DND-41 (cell line): ENCODE data around the gene HCAR2.
"Not testable (repeated sequence)": the region's sequence is repeated elsewhere in the genome, so short reads cannot be mapped to it uniquely, and the experiment has no call there.

ENCODE experiments used
- ATAC-seq: fragments of 200-7000 bp; cut with Tn5 transposase; 3 replicates; pipeline ENCODE4 v1.9.1; 2021; ENCODE audit warnings: low read depth; ENCODE audit not compliant: insufficient read depth
- DNase-seq: peaks from one replicate; pipeline ENCODE4 v3.0.0-alpha.2; 2020
- H2AFZ ChIP-seq: 2 replicates; pipeline ENCODE4 v1.6.0; 2012; ENCODE audit warnings: low read depth, low read length
- H3K27ac ChIP-seq: 2 replicates; pipeline ENCODE4 v1.5.1; 2012; ENCODE audit warnings: low read length, inconsistent platforms
- H3K27me3 ChIP-seq: fragments of 200-600 bp; sonication (generic); 2 replicates; pipeline ENCODE4 v1.6.0; 2012; ENCODE audit warnings: low read length, mild to moderate bottlenecking, inconsistent platforms; ENCODE audit not compliant: insufficient read depth, poor library complexity
- H3K36me3 ChIP-seq: 2 replicates; pipeline ENCODE4 v1.5.1; 2012; ENCODE audit warnings: low read length, inconsistent platforms; ENCODE audit not compliant: insufficient read depth
- H3K4me1 ChIP-seq: 2 replicates; pipeline ENCODE4 v1.5.1; 2012; ENCODE audit warnings: mild to moderate bottlenecking, low read length; ENCODE audit not compliant: insufficient read depth
- H3K4me2 ChIP-seq: 2 replicates; pipeline ENCODE4 v1.6.0; 2012; ENCODE audit warnings: mild to moderate bottlenecking, moderate library complexity, low read length, inconsistent platforms; ENCODE audit not compliant: insufficient read depth
- H3K4me3 ChIP-seq, 2 experiments: fragments of 200-600 bp in 1 of 2; shearing (Covaris generic) in 1 of 2; 2 replicates each; pipeline ENCODE4 v1.5.1; 2012 to 2016; ENCODE audit warnings: inconsistent platforms in 2 of 2, low read length in 2 of 2, mild to moderate bottlenecking in 2 of 2, low read depth in 1 of 2, moderate library complexity in 1 of 2
- H3K79me2 ChIP-seq: 2 replicates; pipeline ENCODE4 v1.6.0; 2012; ENCODE audit warnings: low read length, inconsistent platforms; ENCODE audit not compliant: insufficient read depth
- H3K9ac ChIP-seq: 2 replicates; pipeline ENCODE4 v1.6.0; 2012; ENCODE audit warnings: low read depth, mild to moderate bottlenecking, inconsistent platforms, low read length, moderate library complexity
- H3K9me3 ChIP-seq: 2 replicates; pipeline ENCODE4 v1.5.1; 2012; ENCODE audit warnings: low read length, moderate library complexity, mild to moderate bottlenecking, inconsistent platforms; ENCODE audit not compliant: insufficient read depth, severe bottlenecking
- H4K20me1 ChIP-seq: 2 replicates; pipeline ENCODE4 v1.6.0; 2012; ENCODE audit warnings: low read length; ENCODE audit not compliant: insufficient read depth
- EZH2 ChIP-seq: IDR thresholded peaks from 3 replicates; pipeline ENCODE4 v1.6.1; 2012; ENCODE audit warnings: borderline replicate concordance, low read depth, mild to moderate bottlenecking, moderate library complexity, low read length, inconsistent platforms; ENCODE audit not compliant: severe bottlenecking
- TF ChIP-seq, protein P1 (sequence below): IDR thresholded peaks from 2 replicates; pipeline ENCODE4 v1.5.1; 2012; ENCODE audit warnings: borderline replicate concordance, low read length, moderate library complexity, mild to moderate bottlenecking; ENCODE audit not compliant: poor library complexity, severe bottlenecking; ENCODE audit errors: extremely low read depth

The HCAR2 gene

DNA sequence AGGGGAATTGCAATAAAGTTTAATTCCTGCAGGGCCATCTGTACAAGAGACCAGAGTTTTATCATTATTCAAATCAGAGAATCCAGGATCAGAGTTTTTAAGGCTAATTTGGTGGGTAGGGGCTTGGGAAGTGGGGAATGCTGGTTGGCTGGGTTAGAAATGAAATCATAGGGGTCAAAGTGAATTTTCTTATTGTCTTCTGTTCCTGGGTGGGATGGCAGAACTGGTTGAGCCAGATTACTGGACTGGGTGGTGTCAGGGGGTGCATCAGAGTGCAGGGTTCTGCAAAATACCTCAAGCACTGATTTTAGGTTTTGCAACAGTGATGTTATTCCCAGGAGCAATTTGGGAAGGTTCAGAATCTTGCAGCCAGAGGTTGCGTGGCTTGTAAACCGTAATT lies 6.2 kb downstream of the HCAR2 start:
- not testable (repeated sequence) for H3K27me3 ChIP-seq, H3K79me2 ChIP-seq, H3K4me2 ChIP-seq, DNase-seq, H4K20me1 ChIP-seq, H3K9me3 ChIP-seq, H3K27ac ChIP-seq, H3K4me1 ChIP-seq, H3K4me3 ChIP-seq, H3K36me3 ChIP-seq, ATAC-seq, H3K9ac ChIP-seq, H2AFZ ChIP-seq

DNA sequence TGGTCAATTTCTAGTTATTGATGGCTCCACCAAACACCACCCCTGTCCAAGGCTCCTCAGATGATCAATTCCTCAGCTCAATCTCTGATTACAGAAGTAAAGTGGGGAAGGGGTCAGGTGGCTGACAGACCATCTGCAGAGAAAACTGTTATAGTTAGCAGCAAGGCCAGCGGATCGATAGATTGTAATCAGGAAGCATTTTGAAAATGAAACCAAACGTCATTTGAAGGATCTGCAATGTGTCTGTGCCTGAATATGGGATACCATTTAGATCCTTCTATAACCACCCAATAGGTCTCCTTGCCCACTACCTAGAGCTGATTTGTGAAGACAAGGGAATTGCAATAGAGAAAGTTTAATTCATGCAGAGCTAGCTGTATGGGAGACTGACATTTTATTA lies 11.6 kb downstream of the HCAR2 start:
- Histone ChIP-seq H3K27ac (no peak overlapping the region), H3K4me1 (no peaks in the 10 kb centered on the region), H4K20me1 (no peaks in the 10 kb centered on the region), H3K9me3 (no peaks in the 10 kb centered on the region), H2AFZ (peak overlapping the region; percentile 52; the same call in 1 of the 2 replicates), H3K27me3 (no peaks in the 10 kb centered on the region), H3K4me2 (peak overlapping the region; percentile 41; the same call in 1 of the 2 replicates), H3K9ac (no peak overlapping the region), H3K36me3 (no peaks in the 10 kb centered on the region), H3K4me3 (no peak overlapping the region), H3K79me2 (no peaks in the 10 kb centered on the region)
- TF ChIP-seq, protein P1, sequence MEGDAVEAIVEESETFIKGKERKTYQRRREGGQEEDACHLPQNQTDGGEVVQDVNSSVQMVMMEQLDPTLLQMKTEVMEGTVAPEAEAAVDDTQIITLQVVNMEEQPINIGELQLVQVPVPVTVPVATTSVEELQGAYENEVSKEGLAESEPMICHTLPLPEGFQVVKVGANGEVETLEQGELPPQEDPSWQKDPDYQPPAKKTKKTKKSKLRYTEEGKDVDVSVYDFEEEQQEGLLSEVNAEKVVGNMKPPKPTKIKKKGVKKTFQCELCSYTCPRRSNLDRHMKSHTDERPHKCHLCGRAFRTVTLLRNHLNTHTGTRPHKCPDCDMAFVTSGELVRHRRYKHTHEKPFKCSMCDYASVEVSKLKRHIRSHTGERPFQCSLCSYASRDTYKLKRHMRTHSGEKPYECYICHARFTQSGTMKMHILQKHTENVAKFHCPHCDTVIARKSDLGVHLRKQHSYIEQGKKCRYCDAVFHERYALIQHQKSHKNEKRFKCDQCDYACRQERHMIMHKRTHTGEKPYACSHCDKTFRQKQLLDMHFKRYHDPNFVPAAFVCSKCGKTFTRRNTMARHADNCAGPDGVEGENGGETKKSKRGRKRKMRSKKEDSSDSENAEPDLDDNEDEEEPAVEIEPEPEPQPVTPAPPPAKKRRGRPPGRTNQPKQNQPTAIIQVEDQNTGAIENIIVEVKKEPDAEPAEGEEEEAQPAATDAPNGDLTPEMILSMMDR: no peak
- no peak for TF ChIP-seq EZH2
- DNase-seq (no peak), ATAC-seq (no peak)

DNA sequence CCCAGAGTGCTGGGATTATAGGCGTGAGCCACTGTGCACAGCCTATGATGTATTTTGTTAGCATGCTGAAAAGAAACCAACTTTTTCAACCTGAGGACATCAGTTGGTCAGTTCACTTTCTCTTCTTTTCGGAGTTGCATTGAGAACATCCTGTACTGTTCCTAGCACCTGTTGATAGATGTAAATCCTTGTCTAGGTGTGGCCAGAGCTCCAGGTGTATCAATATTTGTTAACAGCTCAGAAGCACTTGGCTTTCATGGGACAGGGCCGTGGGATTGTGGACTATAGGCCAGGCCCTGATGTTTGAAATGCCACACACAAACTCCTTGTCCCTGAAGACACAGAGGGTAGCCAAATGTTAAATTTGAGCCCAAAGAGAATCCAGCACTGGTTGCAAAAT lies 14.9 kb downstream of the HCAR2 start:
- H2AFZ ChIP-seq: no peak overlapping the region
- H3K4me1 ChIP-seq: no peaks in the 10 kb centered on the region
- H3K9me3 ChIP-seq: no peaks in the 10 kb centered on the region
- H3K79me2 ChIP-seq: no peaks in the 10 kb centered on the region
- H4K20me1 ChIP-seq: no peaks in the 10 kb centered on the region
- ATAC-seq (no peak), DNase-seq (no peak)
- H3K4me2 ChIP-seq: no peak overlapping the region
- no peaks in the 10 kb centered on the region for H3K36me3 ChIP-seq
- H3K27ac ChIP-seq: no peak overlapping the region
- no peaks in the 10 kb centered on the region for H3K27me3 ChIP-seq
- H3K4me3 ChIP-seq: no peak overlapping the region
- TF ChIP-seq, protein P1: no peak
- no peak for TF ChIP-seq EZH2
- H3K9ac ChIP-seq: no peak overlapping the region

DNA sequence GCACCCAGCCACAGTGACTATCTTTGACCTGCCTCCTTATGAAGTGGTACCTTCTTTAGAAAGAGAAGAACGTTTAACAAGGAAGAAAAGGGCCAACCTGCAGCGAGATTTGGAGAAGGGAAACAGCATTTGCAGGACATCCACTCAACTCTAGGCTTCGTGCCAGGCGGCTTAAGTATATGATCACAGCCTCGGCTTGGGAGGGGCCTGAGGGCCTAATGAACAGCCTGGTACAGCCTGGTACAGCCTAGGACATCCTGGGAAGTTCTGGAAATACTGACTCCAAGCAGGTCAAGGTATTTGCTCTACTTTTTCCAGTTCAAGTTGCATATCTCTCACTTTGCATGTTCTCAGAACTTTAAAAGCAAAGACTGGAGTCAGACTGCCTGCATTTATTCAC lies 16.1 kb downstream of the HCAR2 start:
- TF ChIP-seq, protein P1: no peak
- TF ChIP-seq EZH2: no peak
- Histone ChIP-seq H3K9me3 (no peaks in the 10 kb centered on the region), H3K4me1 (no peaks in the 10 kb centered on the region), H3K36me3 (no peaks in the 10 kb centered on the region), H3K4me2 (no peak overlapping the region), H4K20me1 (no peaks in the 10 kb centered on the region), H3K27me3 (no peaks in the 10 kb centered on the region), H3K4me3 (no peak overlapping the region), H3K79me2 (no peaks in the 10 kb centered on the region), H2AFZ (no peak overlapping the region), H3K9ac (no peak overlapping the region), H3K27ac (no peak overlapping the region)
- no peak for DNase-seq
- ATAC-seq: no peak
